ENCODE data around the gene XPO5.

DNA sequence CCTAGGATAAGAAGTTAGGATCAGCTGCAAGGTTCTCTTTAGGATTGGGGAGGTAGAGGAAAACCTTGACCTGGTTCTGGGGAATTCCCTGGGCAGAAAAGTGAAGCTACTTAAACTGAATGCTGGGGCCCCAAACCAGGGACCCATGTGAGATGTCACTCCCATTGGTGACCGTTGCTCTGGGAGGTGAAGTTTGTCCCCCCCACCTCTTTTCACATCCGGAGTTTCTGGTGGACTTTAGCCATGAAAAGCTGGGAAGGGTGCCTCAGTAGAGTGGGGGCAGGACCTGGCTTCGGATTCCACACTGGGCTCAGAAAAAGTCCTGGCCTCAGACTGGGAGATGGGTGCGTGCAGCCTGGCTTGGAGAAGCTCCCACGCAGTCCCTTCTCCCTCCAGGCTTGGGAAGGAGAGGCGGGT lies 85.3 kb downstream of the XPO5 start:
- TF ChIP-seq, protein P1, sequence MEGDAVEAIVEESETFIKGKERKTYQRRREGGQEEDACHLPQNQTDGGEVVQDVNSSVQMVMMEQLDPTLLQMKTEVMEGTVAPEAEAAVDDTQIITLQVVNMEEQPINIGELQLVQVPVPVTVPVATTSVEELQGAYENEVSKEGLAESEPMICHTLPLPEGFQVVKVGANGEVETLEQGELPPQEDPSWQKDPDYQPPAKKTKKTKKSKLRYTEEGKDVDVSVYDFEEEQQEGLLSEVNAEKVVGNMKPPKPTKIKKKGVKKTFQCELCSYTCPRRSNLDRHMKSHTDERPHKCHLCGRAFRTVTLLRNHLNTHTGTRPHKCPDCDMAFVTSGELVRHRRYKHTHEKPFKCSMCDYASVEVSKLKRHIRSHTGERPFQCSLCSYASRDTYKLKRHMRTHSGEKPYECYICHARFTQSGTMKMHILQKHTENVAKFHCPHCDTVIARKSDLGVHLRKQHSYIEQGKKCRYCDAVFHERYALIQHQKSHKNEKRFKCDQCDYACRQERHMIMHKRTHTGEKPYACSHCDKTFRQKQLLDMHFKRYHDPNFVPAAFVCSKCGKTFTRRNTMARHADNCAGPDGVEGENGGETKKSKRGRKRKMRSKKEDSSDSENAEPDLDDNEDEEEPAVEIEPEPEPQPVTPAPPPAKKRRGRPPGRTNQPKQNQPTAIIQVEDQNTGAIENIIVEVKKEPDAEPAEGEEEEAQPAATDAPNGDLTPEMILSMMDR (IDR thresholded peaks at IDR 0.05 in 2 of 3, conservative IDR thresholded peaks at IDR 0.05 in 1 of 3; ENCODE audit: borderline replicate concordance in 1 of 3, insufficient read depth in 1 of 3, low read depth in 2 of 3, low read length in 2 of 3): no peak
- TF ChIP-seq EZH2 (IDR thresholded peaks at IDR 0.05) (no peak), POLR2A (IDR thresholded peaks at IDR 0.05; ENCODE audit: borderline replicate concordance, extremely low read depth, insufficient read depth, insufficient read length) (no peak), POLR2AphosphoS5 (IDR thresholded peaks at IDR 0.05; ENCODE audit: low read depth, low read length) (no peak), RAD21 (IDR thresholded peaks at IDR 0.05; ENCODE audit: low read depth) (no peak), EZH2phosphoT487 (IDR thresholded peaks at IDR 0.05; ENCODE audit: borderline replicate concordance) (no peak), EGR1 (IDR thresholded peaks at IDR 0.05; ENCODE audit: low read depth) (no peak), CEBPB (IDR thresholded peaks at IDR 0.05; ENCODE audit: low read depth) (no peak), TCF7L2 (IDR thresholded peaks at IDR 0.05; ENCODE audit: borderline replicate concordance, extremely low read depth, insufficient read depth, insufficient read length) (no peak), FOSL1 (IDR thresholded peaks at IDR 0.05; ENCODE audit: low read depth) (no peak), YY1 (IDR thresholded peaks at IDR 0.05; ENCODE audit: extremely low read depth, insufficient replicate concordance, low read depth, low read length) (no peak)
- TF ChIP-seq, protein P2, sequence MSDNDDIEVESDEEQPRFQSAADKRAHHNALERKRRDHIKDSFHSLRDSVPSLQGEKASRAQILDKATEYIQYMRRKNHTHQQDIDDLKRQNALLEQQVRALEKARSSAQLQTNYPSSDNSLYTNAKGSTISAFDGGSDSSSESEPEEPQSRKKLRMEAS (IDR thresholded peaks at IDR 0.05): no peak
- TF ChIP-seq, protein P3, sequence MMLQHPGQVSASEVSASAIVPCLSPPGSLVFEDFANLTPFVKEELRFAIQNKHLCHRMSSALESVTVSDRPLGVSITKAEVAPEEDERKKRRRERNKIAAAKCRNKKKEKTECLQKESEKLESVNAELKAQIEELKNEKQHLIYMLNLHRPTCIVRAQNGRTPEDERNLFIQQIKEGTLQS (IDR thresholded peaks at IDR 0.05): no peak
- TF ChIP-seq, protein P4, sequence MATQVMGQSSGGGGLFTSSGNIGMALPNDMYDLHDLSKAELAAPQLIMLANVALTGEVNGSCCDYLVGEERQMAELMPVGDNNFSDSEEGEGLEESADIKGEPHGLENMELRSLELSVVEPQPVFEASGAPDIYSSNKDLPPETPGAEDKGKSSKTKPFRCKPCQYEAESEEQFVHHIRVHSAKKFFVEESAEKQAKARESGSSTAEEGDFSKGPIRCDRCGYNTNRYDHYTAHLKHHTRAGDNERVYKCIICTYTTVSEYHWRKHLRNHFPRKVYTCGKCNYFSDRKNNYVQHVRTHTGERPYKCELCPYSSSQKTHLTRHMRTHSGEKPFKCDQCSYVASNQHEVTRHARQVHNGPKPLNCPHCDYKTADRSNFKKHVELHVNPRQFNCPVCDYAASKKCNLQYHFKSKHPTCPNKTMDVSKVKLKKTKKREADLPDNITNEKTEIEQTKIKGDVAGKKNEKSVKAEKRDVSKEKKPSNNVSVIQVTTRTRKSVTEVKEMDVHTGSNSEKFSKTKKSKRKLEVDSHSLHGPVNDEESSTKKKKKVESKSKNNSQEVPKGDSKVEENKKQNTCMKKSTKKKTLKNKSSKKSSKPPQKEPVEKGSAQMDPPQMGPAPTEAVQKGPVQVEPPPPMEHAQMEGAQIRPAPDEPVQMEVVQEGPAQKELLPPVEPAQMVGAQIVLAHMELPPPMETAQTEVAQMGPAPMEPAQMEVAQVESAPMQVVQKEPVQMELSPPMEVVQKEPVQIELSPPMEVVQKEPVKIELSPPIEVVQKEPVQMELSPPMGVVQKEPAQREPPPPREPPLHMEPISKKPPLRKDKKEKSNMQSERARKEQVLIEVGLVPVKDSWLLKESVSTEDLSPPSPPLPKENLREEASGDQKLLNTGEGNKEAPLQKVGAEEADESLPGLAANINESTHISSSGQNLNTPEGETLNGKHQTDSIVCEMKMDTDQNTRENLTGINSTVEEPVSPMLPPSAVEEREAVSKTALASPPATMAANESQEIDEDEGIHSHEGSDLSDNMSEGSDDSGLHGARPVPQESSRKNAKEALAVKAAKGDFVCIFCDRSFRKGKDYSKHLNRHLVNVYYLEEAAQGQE (IDR thresholded peaks at IDR 0.05; ENCODE audit: low read depth): no peak

Data from HCT116 (cell line).